Measurements from ENCODE around the gene BTBD7. TPM values are rescaled to one million over a fixed set of nuclear protein-coding genes. Genes with fewer than 3 reads are reported as not detected.
"Not testable (repeated sequence)": the region's sequence is repeated elsewhere in the genome, so short reads cannot be mapped to it uniquely, and the experiment has no call there.

BTBD7 gene
- total RNA-seq, result 20.3 and 25.1 TPM in 2 replicates

- intact Hi-C loops (cut with micrococcal nuclease), result loop anchor here (1.0 to 10.0 kb wide), 7 partner anchors 126 to 1824 kb away; partner anchors contain the start of genes DICER1, GOLGA5, GON7 and LYSET
Measured at GRCh38 chr14:93332853-93333630, at the start of gene BTBD7. TSS of gene BTBD7 (minus strand) at chr14:93333036. CDS start at chr14:93296051, 36,985 bp downstream.

- intact Hi-C loops (cut with micrococcal nuclease), result loop anchor here (10.0 kb wide), 1 partner anchor 1587 kb away; no protein-coding TSS in a partner anchor
Measured at GRCh38 chr14:93381644-93382043, 48.8 kb upstream of the BTBD7 start.

- intact Hi-C loops (cut with micrococcal nuclease), result loop anchor here (10.0 kb wide), 1 partner anchor 1585 kb away; no protein-coding TSS in a partner anchor
Measured at GRCh38 chr14:93379831-93380230, 47.0 kb upstream of the BTBD7 start.

GRCh38 chr14:93375673-93376156 lies 42.9 kb upstream of the BTBD7 start:
- intact Hi-C loops (cut with micrococcal nuclease), result no loop called here

GRCh38 chr14:93369713-93370266 lies 37.0 kb upstream of the BTBD7 start:
- intact Hi-C loops (cut with micrococcal nuclease), result no loop called here

- intact Hi-C loops (cut with micrococcal nuclease), result no loop called here
Measured at GRCh38 chr14:93368996-93369712, 36.3 kb upstream of the BTBD7 start.

GRCh38 chr14:93354873-93355272 lies 22.0 kb upstream of the BTBD7 start:
- intact Hi-C loops (cut with micrococcal nuclease), result not testable (repeated sequence)

GRCh38 chr14:93348292-93348691 lies 15.5 kb upstream of the BTBD7 start:
- intact Hi-C loops (cut with micrococcal nuclease), result no loop called here

- intact Hi-C loops (cut with micrococcal nuclease), result no loop called here
Measured at GRCh38 chr14:93347850-93348249, 15.0 kb upstream of the BTBD7 start.

GRCh38 chr14:93346926-93347721 lies 14.3 kb upstream of the BTBD7 start, which contains the start of gene COX8C:
TSS of gene COX8C (plus strand) at chr14:93347182. CDS start at chr14:93347269, 87 bp downstream.
- intact Hi-C loops (cut with micrococcal nuclease), result no loop called here

GRCh38 chr14:93343797-93344196 lies 11.0 kb upstream of the BTBD7 start:
- intact Hi-C loops (cut with micrococcal nuclease), result no loop called here

GRCh38 chr14:93343266-93343665 lies 10.4 kb upstream of the BTBD7 start:
- intact Hi-C loops (cut with micrococcal nuclease), result no loop called here

- intact Hi-C loops (cut with micrococcal nuclease), result loop anchor here (10.0 kb wide), 1 partner anchor 687 kb away; the partner anchor contains the start of gene OTUB2
Measured at GRCh38 chr14:93337884-93338283, 5.0 kb upstream of the BTBD7 start.

- intact Hi-C loops (cut with micrococcal nuclease), result loop anchor here (10.0 kb wide), 1 partner anchor 688 kb away; the partner anchor contains the start of gene OTUB2
Measured at GRCh38 chr14:93337143-93337753, 4.4 kb upstream of the BTBD7 start.

- intact Hi-C loops (cut with micrococcal nuclease), result loop anchor here (1.0 to 10.0 kb wide), 7 partner anchors 126 to 1824 kb away; partner anchors contain the start of genes DICER1, GOLGA5, GON7 and LYSET
Measured at GRCh38 chr14:93333631-93334103, 831 bp upstream of the BTBD7 start.

GRCh38 chr14:93332397-93332852 lies 411 bp downstream of the BTBD7 start:
- intact Hi-C loops (cut with micrococcal nuclease), result loop anchor here (2.0 to 10.0 kb wide), 3 partner anchors 692 to 1825 kb away; partner anchors contain the start of genes DICER1 and OTUB2

GRCh38 chr14:93331728-93332396 lies 974 bp downstream of the BTBD7 start:
- intact Hi-C loops (cut with micrococcal nuclease), result loop anchor here (2.0 to 10.0 kb wide), 3 partner anchors 693 to 1825 kb away; partner anchors contain the start of genes DICER1 and OTUB2

- intact Hi-C loops (cut with micrococcal nuclease), result loop anchor here (5.0 to 10.0 kb wide), 2 partner anchors 694 to 1826 kb away; partner anchors contain the start of genes DICER1 and OTUB2
Measured at GRCh38 chr14:93331002-93331727, 1.7 kb downstream of the BTBD7 start.
